AG10803 (cell line): ENCODE measurements around the gene TMEM82.

Source experiments
- DNase-seq: peaks from one replicate; pipeline ENCODE4 v3.0.0; 2010; ENCODE audit warnings: low read depth
- H3K4me3 ChIP-seq: 2 replicates; pipeline ENCODE4 v1.5.1; 2011; ENCODE audit warnings: mild to moderate bottlenecking, low read length, control low read depth
- TF ChIP-seq, protein P1 (sequence below): conservative IDR thresholded peaks from 2 replicates; pipeline ENCODE4 v1.5.1; 2011; ENCODE audit warnings: mild to moderate bottlenecking, low read length, control low read depth, inconsistent platforms

Gene TMEM82

DNA sequence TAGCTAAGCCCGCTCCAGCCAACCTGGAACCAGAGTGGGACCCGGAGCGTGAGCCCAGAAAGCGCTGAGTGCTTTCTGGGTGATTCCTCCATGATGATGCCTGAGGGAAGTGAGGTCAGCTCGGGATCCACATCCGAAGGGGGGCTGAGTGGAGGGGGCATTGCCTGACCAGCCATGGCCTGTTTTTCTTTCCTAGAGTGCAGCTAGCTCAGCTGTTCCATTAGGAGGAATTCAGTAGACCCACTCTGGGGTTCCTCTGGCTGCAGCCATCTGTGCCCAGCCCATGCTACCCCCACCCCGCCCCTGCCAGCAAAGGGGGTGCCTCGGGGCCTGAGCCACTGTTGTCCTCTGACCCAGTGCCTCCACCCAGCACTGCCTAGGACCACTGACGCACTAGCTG lies 15.8 kb upstream of the TMEM82 start:
- TF ChIP-seq, protein P1, sequence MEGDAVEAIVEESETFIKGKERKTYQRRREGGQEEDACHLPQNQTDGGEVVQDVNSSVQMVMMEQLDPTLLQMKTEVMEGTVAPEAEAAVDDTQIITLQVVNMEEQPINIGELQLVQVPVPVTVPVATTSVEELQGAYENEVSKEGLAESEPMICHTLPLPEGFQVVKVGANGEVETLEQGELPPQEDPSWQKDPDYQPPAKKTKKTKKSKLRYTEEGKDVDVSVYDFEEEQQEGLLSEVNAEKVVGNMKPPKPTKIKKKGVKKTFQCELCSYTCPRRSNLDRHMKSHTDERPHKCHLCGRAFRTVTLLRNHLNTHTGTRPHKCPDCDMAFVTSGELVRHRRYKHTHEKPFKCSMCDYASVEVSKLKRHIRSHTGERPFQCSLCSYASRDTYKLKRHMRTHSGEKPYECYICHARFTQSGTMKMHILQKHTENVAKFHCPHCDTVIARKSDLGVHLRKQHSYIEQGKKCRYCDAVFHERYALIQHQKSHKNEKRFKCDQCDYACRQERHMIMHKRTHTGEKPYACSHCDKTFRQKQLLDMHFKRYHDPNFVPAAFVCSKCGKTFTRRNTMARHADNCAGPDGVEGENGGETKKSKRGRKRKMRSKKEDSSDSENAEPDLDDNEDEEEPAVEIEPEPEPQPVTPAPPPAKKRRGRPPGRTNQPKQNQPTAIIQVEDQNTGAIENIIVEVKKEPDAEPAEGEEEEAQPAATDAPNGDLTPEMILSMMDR = no peak
- H3K4me3 ChIP-seq = no peak overlapping the region
- DNase-seq = no peak

DNA sequence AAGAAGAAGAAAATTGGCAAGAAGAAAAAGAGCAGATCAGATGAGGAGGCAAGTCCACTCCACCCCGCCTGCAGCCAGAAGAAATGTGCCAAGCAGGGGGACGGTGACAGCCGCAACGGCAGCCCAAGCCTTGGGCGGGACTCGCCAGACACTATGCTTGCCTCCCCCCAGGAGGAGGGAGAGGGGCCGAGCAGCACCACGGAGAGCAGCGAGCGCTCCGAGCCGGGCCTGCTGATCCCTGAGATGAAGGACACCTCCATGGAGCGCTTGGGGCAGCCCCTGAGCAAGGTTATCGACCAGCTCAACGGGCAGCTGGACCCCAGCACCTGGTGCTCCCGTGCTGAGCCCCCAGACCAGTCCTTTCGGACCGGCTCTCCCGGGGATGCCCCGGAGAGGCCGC lies 15.3 kb upstream of the TMEM82 start:
- TF ChIP-seq, protein P1 = no peak
- no peak for DNase-seq
- no peak overlapping the region for H3K4me3 ChIP-seq

DNA sequence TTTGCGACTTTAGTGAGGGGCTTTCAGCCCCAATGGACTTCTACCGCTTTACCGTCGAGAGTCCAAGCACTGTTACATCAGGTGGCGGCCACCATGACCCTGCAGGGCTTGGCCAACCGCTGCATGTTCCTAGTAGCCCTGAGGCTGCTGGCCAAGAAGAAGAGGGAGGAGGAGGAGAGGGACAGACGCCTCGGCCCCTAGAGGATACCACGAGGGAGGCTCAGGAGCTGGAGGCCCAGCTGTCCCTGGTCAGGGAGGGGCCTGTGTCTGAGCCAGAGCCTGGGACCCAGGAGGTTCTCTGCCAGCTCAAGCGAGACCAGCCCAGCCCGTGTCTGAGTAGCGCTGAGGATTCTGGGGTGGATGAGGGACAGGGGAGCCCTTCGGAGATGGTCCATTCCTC lies 14.9 kb upstream of the TMEM82 start:
- DNase-seq = no peak
- TF ChIP-seq, protein P1 = no peak
- no peak overlapping the region for H3K4me3 ChIP-seq

DNA sequence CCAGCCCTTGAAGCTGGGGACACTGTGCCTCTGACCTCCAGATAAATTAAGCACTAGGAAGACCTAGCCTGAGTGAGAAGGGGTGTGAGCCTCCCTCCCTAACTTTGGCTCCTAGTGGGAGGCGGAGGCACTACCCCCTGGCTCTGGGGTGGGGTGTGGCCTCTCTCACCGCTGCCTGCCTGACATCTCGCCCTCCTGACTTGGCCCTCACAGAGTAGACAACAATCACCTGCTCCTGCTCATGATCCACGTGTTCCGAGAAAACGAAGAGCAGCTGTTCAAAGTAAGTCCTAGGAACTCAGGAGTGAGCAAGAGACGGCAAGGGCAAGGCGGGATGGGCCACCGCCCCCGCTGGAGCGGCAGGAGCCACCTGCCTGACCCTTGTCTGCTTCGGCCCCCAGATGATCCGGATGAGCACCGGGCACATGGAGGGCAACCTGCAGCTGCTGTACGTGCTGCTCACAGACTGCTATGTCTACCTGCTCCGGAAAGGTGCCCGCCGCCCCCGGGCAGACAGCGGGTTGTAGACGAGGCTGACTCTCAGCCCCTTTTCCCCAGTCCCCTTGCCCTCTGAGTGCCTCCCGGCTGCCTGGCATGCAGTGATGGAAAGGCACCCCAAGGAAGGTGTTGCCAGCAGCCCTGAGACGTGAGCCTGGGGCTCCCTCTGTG lies 14.3 kb upstream of the TMEM82 start:
- H3K4me3 ChIP-seq = no peak overlapping the region
- TF ChIP-seq, protein P1 = no peak
- DNase-seq = no peak

DNA sequence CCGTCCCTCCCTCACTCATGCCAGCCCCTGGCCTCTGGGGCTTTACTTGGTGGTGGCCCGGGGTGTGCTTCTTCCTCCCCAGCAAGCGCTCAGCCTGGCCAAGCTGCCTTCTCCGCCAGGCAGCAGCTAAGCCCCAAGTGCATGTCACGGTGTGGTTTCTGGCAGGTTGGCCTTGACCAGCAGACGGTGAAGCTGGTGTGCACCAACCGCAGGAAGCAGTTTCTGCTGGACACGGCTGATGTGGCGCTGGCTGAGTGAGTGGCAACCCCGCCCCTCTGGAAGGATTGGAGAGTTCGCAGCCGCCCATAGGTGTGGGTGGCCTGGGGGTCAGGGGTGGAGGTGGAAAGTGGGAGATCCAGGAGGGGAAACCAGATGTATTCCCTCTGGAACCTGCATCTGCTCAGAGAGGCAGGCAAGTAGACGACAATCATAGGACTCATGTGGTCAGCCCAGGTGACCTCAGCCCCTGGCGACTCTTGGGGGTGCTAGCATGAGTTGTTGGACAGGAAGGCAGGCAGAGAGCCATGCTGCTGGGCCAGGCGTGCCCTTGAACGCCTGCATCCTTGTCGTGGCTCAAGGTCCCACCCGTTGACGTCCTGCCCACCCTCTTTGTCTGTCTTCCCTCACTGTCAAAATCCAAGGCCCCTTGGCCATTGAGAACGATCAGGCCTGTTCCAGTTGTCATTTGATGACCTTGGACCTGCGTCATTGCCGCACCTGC lies 13.2 kb upstream of the TMEM82 start:
- H3K4me3 ChIP-seq = no peak overlapping the region
- DNase-seq = no peak
- TF ChIP-seq, protein P1 = no peak

DNA sequence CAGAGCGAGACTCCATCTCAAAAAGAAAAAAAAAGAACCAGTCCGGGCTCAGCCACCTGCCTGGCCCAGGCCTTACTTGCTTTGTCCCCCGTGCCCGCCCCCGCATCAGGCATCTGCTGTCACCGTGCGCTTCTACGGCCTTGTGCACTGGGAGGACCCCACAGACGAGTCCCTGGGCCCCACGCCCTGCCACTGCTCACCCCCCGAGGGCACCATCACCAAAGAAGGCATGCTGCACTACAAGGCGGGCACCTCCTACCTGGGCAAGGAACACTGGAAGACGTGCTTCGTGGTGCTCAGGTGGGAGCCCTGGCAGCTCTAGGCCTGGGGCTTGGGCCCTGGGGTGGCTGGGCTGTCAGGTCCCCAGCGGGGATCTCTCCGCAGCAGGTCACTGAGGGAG lies 11.9 kb upstream of the TMEM82 start:
- TF ChIP-seq, protein P1 = no peak
- H3K4me3 ChIP-seq = no peak overlapping the region
- DNase-seq = no peak

DNA sequence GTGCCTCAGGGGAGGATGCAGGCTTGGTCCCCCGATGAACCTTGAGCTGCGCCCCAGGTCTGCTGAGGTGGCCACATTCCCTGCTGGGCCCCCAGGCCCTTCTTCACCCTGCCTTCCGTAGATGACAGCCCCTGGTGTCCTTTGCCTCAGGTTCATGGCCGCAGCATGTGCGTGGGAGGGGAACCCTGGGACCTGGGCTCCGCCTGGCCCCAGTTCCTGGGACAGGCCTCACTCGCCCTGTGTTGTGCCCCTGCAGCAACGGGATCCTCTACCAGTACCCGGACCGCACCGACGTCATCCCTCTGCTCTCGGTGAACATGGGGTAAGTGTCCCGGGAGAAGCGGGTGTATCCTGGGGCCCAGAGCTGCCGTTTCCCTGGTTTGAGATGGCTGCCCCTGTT lies 11.4 kb upstream of the TMEM82 start:
- TF ChIP-seq, protein P1 = no peak
- H3K4me3 ChIP-seq = no peak overlapping the region
- no peak for DNase-seq
